Caco-2 (cell line): ENCODE results near the gene RPS6KC1. TPM values are rescaled to one million over a fixed set of nuclear protein-coding genes. Genes with fewer than 3 reads are reported as not detected.

Source experiments
- BruUV-seq: library from RNA; stranded (reverse); fragments of 400-500 nt; replicated peaks from 2 replicates; lab custom pipeline; 2021; lab: Mats Ljungman, UMichigan
- CTCF ChIA-PET: fragments of 300-600 bp; sonication (Branson Sonifier 250); formaldehyde crosslinking; loops from one replicate; lab custom pipeline; 2022; ENCODE audit warnings: antibody characterized with exemption; lab: Charles Lee
- POLR2A ChIA-PET: fragments of 300-600 bp; sonication (Branson Sonifier 250); formaldehyde crosslinking; loops from one replicate; lab custom pipeline; 2022; ENCODE audit warnings: antibody characterized with exemption; lab: Charles Lee
- DNase-seq, 2 experiments: peaks; one replicate each; pipeline versions ENCODE4 v3.0.0 to v3.0.0-alpha.2; 2020 to 2022
- H3K27me3 ChIP-seq: replicated peaks from 2 replicates; pipeline ENCODE4 v1.6.0; 2011; ENCODE audit warnings: low read length; ENCODE audit not compliant: control insufficient read depth, insufficient read depth
- H3K36me3 ChIP-seq: 2 replicates; pipeline ENCODE4 v1.5.1; 2011; ENCODE audit warnings: low read length; ENCODE audit not compliant: control insufficient read depth, insufficient read depth
- H3K4me1 ChIP-seq: fragments of 250-450 bp; sonication (Bioruptor Pico); 2 replicates; pipeline ENCODE4 v1.5.1; 2020; ENCODE audit warnings: mild to moderate bottlenecking
- H3K4me3 ChIP-seq: 2 replicates; pipeline ENCODE4 v1.5.1; 2011; ENCODE audit warnings: low read depth, mild to moderate bottlenecking, control low read depth, low read length
- H3K9me3 ChIP-seq: fragments of 250-450 bp; sonication (Bioruptor Pico); 2 replicates; pipeline ENCODE4 v1.5.1; 2020; ENCODE audit warnings: mild to moderate bottlenecking, moderate library complexity
- H3K27ac Mint-ChIP-seq: one replicate; pipeline ENCODE4 v1.8.0; 2022; ENCODE audit warnings: mixed read lengths; ENCODE audit not compliant: unreplicated experiment
- H3K27me3 Mint-ChIP-seq: one replicate; pipeline ENCODE4 v1.8.0; 2022; ENCODE audit warnings: mixed read lengths; ENCODE audit not compliant: insufficient read depth, unreplicated experiment
- H3K36me3 Mint-ChIP-seq: one replicate; pipeline ENCODE4 v1.8.0; 2022; ENCODE audit warnings: mild to moderate bottlenecking, mixed read lengths; ENCODE audit not compliant: insufficient read depth, unreplicated experiment
- H3K4me1 Mint-ChIP-seq: one replicate; pipeline ENCODE4 v1.8.0; 2022; ENCODE audit warnings: low read depth, mixed read lengths; ENCODE audit not compliant: unreplicated experiment
- H3K4me3 Mint-ChIP-seq: one replicate; pipeline ENCODE4 v1.8.0; 2022; ENCODE audit warnings: mild to moderate bottlenecking, moderate library complexity, mixed read lengths; ENCODE audit not compliant: unreplicated experiment
- H3K9me3 Mint-ChIP-seq: one replicate; pipeline ENCODE4 v1.8.0; 2022; ENCODE audit warnings: mixed read lengths; ENCODE audit not compliant: unreplicated experiment
- intact Hi-C: fragments of 100-400 bp; cut with micrococcal nuclease; formaldehyde crosslinking; loops from one replicate; pipeline ENCODE4 v1.10.0; 2022; ENCODE audit not compliant: unreplicated experiment
- total RNA-seq: library from RNA; stranded (reverse); gene quantifications from 2 replicates; pipeline ENCODE4 v1.2.3, GENCODE V29; 2022
- TF ChIP-seq, protein P1 (sequence below), 2 experiments: fragments of 200-600 bp in 1 of 2; IDR thresholded peaks; 1 replicate in 1 of 2; 2 replicates in 1 of 2; pipeline versions ENCODE4 v1.5.1 to v1.8.0; 2011 to 2022; ENCODE audit warnings: antibody characterized with exemption in 1 of 2, control low read depth in 1 of 2, inconsistent platforms in 1 of 2, low read depth in 1 of 2, low read length in 1 of 2, mild to moderate bottlenecking in 1 of 2, moderate library complexity in 1 of 2; ENCODE audit not compliant: insufficient read depth in 1 of 2, severe bottlenecking in 1 of 2, unreplicated experiment in 1 of 2

Gene RPS6KC1
- total RNA-seq, 1 experiment from 2014 or later: 16.4 TPM

DNA sequence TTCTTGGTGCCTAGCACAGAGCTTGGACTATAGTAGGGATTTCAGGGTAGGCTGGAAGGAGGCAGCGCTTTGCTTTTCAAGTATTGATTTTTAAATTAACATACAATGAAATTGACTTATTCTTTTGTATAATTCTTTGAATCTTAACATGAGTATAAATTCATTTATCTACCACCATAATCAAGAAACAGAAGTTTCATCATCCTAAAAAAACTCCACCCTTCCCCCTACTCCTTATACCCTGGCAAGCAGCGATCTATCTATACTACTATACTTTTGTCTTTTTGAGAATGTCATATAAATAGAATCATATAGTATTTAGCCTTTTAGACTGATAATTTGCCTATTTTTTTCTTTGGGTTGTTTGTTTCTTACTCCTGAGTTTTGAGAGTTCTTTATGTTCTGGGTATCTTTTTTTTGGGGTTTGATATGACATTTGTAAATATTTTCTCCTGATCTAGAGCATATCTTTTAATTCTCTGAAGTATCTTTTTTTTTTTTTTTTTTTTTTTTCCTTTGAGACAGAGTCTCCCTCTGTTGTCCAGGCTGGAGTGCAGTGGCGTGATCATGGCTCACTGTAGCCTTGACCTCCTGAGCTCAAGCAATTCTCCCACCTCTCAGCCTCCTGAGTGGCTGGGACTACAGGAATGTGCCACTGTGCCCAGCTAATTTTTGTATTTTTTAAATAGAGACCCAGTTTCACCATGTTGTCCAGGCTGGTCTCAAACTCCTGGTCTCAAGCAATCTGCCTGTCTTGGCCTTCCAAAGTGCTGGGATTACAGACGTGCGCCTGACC lies 6.4 kb downstream of the RPS6KC1 start:
- no peaks in the 10 kb centered on the region for H3K27me3 Mint-ChIP-seq
- intact Hi-C loops: no loop called here
- no peak for DNase-seq
- peaks cover 5% of the 10 kb centered on the region for H3K9me3 ChIP-seq
- no peaks in the 10 kb centered on the region for H3K9me3 Mint-ChIP-seq
- H3K4me1 ChIP-seq: peaks cover 7% of the 10 kb centered on the region; the same call in 1 of the 2 replicates
- ChIA-PET POLR2A (interaction anchor here (0.6 kb wide), 1 partner anchor 432 kb away, joined by 7 read pairs; no protein-coding TSS in a partner anchor), CTCF (no interaction called here)
- H3K27ac Mint-ChIP-seq: no peak overlapping the region
- H3K4me1 Mint-ChIP-seq: peaks cover 6% of the 10 kb centered on the region
- TF ChIP-seq, protein P1, sequence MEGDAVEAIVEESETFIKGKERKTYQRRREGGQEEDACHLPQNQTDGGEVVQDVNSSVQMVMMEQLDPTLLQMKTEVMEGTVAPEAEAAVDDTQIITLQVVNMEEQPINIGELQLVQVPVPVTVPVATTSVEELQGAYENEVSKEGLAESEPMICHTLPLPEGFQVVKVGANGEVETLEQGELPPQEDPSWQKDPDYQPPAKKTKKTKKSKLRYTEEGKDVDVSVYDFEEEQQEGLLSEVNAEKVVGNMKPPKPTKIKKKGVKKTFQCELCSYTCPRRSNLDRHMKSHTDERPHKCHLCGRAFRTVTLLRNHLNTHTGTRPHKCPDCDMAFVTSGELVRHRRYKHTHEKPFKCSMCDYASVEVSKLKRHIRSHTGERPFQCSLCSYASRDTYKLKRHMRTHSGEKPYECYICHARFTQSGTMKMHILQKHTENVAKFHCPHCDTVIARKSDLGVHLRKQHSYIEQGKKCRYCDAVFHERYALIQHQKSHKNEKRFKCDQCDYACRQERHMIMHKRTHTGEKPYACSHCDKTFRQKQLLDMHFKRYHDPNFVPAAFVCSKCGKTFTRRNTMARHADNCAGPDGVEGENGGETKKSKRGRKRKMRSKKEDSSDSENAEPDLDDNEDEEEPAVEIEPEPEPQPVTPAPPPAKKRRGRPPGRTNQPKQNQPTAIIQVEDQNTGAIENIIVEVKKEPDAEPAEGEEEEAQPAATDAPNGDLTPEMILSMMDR (IDR thresholded peaks at IDR 0.05; ENCODE audit: insufficient read depth in 1 of 2, low read depth in 1 of 2, low read length in 1 of 2, severe bottlenecking in 1 of 2, unreplicated experiment in 1 of 2): no peak
- no TSS peak for BruUV-seq
- no peaks in the 10 kb centered on the region for H3K27me3 ChIP-seq
- H3K36me3 ChIP-seq: no peaks in the 10 kb centered on the region
- H3K4me3 ChIP-seq: no peak overlapping the region
- no peaks in the 10 kb centered on the region for H3K36me3 Mint-ChIP-seq
- no peak overlapping the region for H3K4me3 Mint-ChIP-seq

DNA sequence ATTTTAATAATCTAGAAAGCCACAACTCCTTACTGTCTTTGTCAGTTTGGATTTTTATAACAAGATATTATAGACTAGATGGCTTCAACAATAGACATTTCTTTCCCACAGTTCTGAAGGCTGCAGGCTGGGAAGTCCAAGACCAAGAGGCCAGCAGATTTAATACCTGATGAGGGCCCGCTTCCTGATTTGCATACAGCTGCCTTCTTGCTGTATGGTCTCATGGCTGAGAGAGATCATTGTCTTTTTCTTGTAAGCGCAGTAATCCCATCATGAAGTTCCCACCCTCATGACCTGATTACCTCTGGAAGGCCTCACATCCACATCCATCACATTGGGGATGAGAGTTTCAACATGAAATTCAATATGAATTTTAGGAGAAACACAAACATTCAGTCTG lies 9.8 kb downstream of the RPS6KC1 start:
- Histone ChIP-seq H3K36me3 (no peaks in the 10 kb centered on the region), H3K9me3 (peaks cover 5% of the 10 kb centered on the region), H3K4me1 (0 out of 2 replicates have a peak, but pooled peaks cover 2% of the 10 kb centered on the region), H3K27me3 (no peaks in the 10 kb centered on the region), H3K4me3 (no peak overlapping the region)
- CTCF ChIA-PET: no interaction called here
- H3K4me3 Mint-ChIP-seq: no peak overlapping the region
- no peaks in the 10 kb centered on the region for H3K9me3 Mint-ChIP-seq
- no peak overlapping the region for H3K27ac Mint-ChIP-seq
- no TSS peak for BruUV-seq
- TF ChIP-seq, protein P1 (IDR thresholded peaks at IDR 0.05; ENCODE audit: insufficient read depth in 1 of 2, low read depth in 1 of 2, low read length in 1 of 2, severe bottlenecking in 1 of 2, unreplicated experiment in 1 of 2): no peak
- POLR2A ChIA-PET: no interaction called here
- H3K4me1 Mint-ChIP-seq: peaks cover 6% of the 10 kb centered on the region
- intact Hi-C loops: loop anchor here (1.0 kb wide), 1 partner anchor 10 kb away; the partner anchor contains the start of gene RPS6KC1
- DNase-seq: no peak
- no peaks in the 10 kb centered on the region for H3K36me3 Mint-ChIP-seq
- H3K27me3 Mint-ChIP-seq: no peaks in the 10 kb centered on the region

DNA sequence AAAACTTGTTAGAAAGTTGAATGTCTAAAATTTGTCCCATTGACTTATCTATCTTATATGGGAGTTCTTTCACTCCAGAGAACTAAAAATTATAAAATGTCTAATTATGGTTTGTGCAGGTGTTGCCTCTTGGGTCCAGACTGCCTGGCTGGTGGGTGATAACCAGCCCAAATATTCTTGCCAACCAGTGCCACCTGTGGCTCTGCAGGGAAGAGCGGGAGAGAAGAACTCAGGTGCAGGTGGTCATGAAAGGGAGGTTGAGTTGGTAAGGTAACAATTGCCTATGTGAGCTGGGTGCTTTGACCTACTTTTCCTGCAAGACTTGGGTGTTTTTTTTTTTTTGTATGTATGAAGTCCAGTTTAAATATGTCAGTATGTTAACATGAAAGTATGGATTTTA lies 10.2 kb downstream of the RPS6KC1 start:
- Histone ChIP-seq H3K4me1 (0 out of 2 replicates have a peak, but pooled peaks cover 2% of the 10 kb centered on the region), H3K27me3 (no peaks in the 10 kb centered on the region), H3K9me3 (peaks cover 5% of the 10 kb centered on the region), H3K4me3 (no peak overlapping the region), H3K36me3 (no peaks in the 10 kb centered on the region)
- Mint-ChIP-seq H3K9me3 (no peaks in the 10 kb centered on the region), H3K27ac (no peak overlapping the region), H3K27me3 (no peaks in the 10 kb centered on the region), H3K36me3 (no peaks in the 10 kb centered on the region), H3K4me1 (peaks cover 7% of the 10 kb centered on the region), H3K4me3 (no peak overlapping the region)
- no TSS peak for BruUV-seq
- TF ChIP-seq, protein P1 (IDR thresholded peaks at IDR 0.05; ENCODE audit: insufficient read depth in 1 of 2, low read depth in 1 of 2, low read length in 1 of 2, severe bottlenecking in 1 of 2, unreplicated experiment in 1 of 2): peak; percentile 26 to 36
- POLR2A ChIA-PET: no interaction called here
- CTCF ChIA-PET: no interaction called here
- no peak for DNase-seq
- intact Hi-C loops: loop anchor here (1.0 kb wide), 1 partner anchor 10 kb away; the partner anchor contains the start of gene RPS6KC1
